Hindlimb muscle (tissue), 1 donor: ENCODE results near the gene TGM2. TPM values are rescaled to one million over a fixed set of nuclear protein-coding genes. Genes with fewer than 3 reads are reported as not detected.

Experiments
- DNase-seq: peaks from one replicate; pipeline ENCODE4 v3.0.0-alpha.2; 2013
- polyA plus RNA-seq: library from polyadenylated mRNA; unstranded; fragments of 120-200 nt; gene quantifications from one replicate; pipeline ENCODE4 v1.2.1, GENCODE V29; 2013; ENCODE audit not compliant: insufficient read length

The TGM2 gene
- polyA plus RNA-seq, 1 donor = 14.9 TPM

GRCh38 chr20:38143646-38144554 lies 21.2 kb downstream of the TGM2 start:
- DNase-seq = no peak

- DNase-seq = no peak
Measured at GRCh38 chr20:38143238-38143645, 21.8 kb downstream of the TGM2 start.

GRCh38 chr20:38141889-38142494 lies 23.1 kb downstream of the TGM2 start:
- DNase-seq = no peak

GRCh38 chr20:38141204-38141888 lies 23.7 kb downstream of the TGM2 start:
- no peak for DNase-seq

- DNase-seq = no peak
Measured at GRCh38 chr20:38139977-38140753, 24.9 kb downstream of the TGM2 start.

GRCh38 chr20:38139156-38139912 lies 25.7 kb downstream of the TGM2 start:
- DNase-seq = no peak

- DNase-seq = no peak
Measured at GRCh38 chr20:38138086-38138778, 26.8 kb downstream of the TGM2 start.

GRCh38 chr20:38137441-38138037 lies 27.5 kb downstream of the TGM2 start:
- no peak for DNase-seq

- no peak for DNase-seq
Measured at GRCh38 chr20:38136421-38137245, 28.4 kb downstream of the TGM2 start.

- no peak for DNase-seq
Measured at GRCh38 chr20:38135651-38136420, 29.2 kb downstream of the TGM2 start.

GRCh38 chr20:38135271-38135650 lies 29.8 kb downstream of the TGM2 start:
- DNase-seq = no peak

- DNase-seq = no peak
Measured at GRCh38 chr20:38134427-38135270, 30.4 kb downstream of the TGM2 start.

GRCh38 chr20:38133680-38134426 lies 31.2 kb downstream of the TGM2 start:
- DNase-seq = no peak

GRCh38 chr20:38132910-38133501 lies 32.1 kb downstream of the TGM2 start:
- DNase-seq = no peak

- DNase-seq = no peak
Measured at GRCh38 chr20:38132156-38132909, 32.7 kb downstream of the TGM2 start.

GRCh38 chr20:38131588-38132121 lies 33.4 kb downstream of the TGM2 start:
- DNase-seq = no peak
